HEK293 (cell line): ENCODE results near the gene UBE3B.

Experiments
- CTCF ChIA-PET: fragments of 350-600 bp; formaldehyde crosslinking; extraction: SDS; loops from one replicate; lab custom pipeline; 2021; ENCODE audit warnings: antibody characterized with exemption; lab: Yijun Ruan, JAX
- POLR2A ChIA-PET: fragments of 300-600 bp; formaldehyde crosslinking; extraction: SDS; loops from one replicate; lab custom pipeline; 2020; ENCODE audit warnings: antibody characterized with exemption, inconsistent platforms; lab: Yijun Ruan, JAX
- H3K27ac ChIP-seq: fragments of 200-500 bp; sonication (Bioruptor generic); 2 replicates; pipeline ENCODE4 v1.5.1; 2014; ENCODE audit warnings: low read depth, low read length, control low read depth, inconsistent platforms; ENCODE audit errors: extremely low read depth
- H3K36me3 ChIP-seq, 2 experiments: fragments of 200-500 bp in 1 of 2; sonication (Bioruptor generic) in 1 of 2; 1 replicate in 1 of 2; 2 replicates in 1 of 2; pipeline ENCODE4 v1.5.1; 2014 to 2017; ENCODE audit warnings: inconsistent platforms in 2 of 2, low read length in 2 of 2; ENCODE audit not compliant: control insufficient read depth in 2 of 2, insufficient read depth in 1 of 2
- H3K4me1 ChIP-seq: fragments of 200-500 bp; sonication (Bioruptor generic); 2 replicates; pipeline ENCODE4 v1.5.1; 2014; ENCODE audit warnings: mild to moderate bottlenecking, low read length, inconsistent platforms; ENCODE audit not compliant: control insufficient read depth, insufficient read depth
- H3K4me3 ChIP-seq: 2 replicates; pipeline ENCODE4 v1.5.1; 2011; ENCODE audit warnings: low read depth, mild to moderate bottlenecking, control low read depth, low read length, moderate library complexity
- H3K9me3 ChIP-seq: fragments of 200-500 bp; sonication (Bioruptor generic); 2 replicates; pipeline ENCODE4 v1.5.1; 2014; ENCODE audit warnings: low read depth, low read length, inconsistent platforms; ENCODE audit not compliant: control insufficient read depth, insufficient read depth
- ATF2 ChIP-seq: fragments of 450-650 bp; formaldehyde crosslinking; IDR thresholded peaks from 2 replicates; pipeline ENCODE4 v1.5.1; 2016; ENCODE audit warnings: missing biosample characterization, missing genetic modification characterization, low read depth
- GLIS1 ChIP-seq: fragments of 450-650 bp; formaldehyde crosslinking; IDR thresholded peaks from 2 replicates; pipeline ENCODE4 v1.5.1; 2016; ENCODE audit warnings: missing biosample characterization, missing genetic modification characterization
- SETDB1 ChIP-seq: IDR thresholded peaks from one replicate; pipeline ENCODE4 v1.6.1; 2017; ENCODE audit warnings: mild to moderate bottlenecking, low read length, moderate library complexity, mixed read lengths; ENCODE audit not compliant: insufficient read length
- ZBTB1 ChIP-seq: fragments of 450-650 bp; formaldehyde crosslinking; IDR thresholded peaks from 2 replicates; pipeline ENCODE4 v1.5.1; 2016; ENCODE audit warnings: missing biosample characterization, missing genetic modification characterization
- ZBTB17 ChIP-seq: fragments of 450-650 bp; formaldehyde crosslinking; IDR thresholded peaks from 2 replicates; pipeline ENCODE4 v1.5.1; 2016; ENCODE audit warnings: missing biosample characterization, missing genetic modification characterization
- ZBTB21 ChIP-seq: fragments of 450-650 bp; formaldehyde crosslinking; IDR thresholded peaks from 2 replicates; pipeline ENCODE4 v1.5.1; 2017; ENCODE audit warnings: missing biosample characterization, missing genetic modification characterization
- ZBTB7A ChIP-seq: fragments of 450-650 bp; formaldehyde crosslinking; IDR thresholded peaks from 2 replicates; pipeline ENCODE4 v1.5.1; 2016; ENCODE audit warnings: low read depth, missing biosample characterization, missing genetic modification characterization
- ZBTB8A ChIP-seq: fragments of 450-650 bp; formaldehyde crosslinking; IDR thresholded peaks from 2 replicates; pipeline ENCODE4 v1.5.1; 2016; ENCODE audit warnings: missing biosample characterization, missing genetic modification characterization
- ZFHX2 ChIP-seq: fragments of 450-650 bp; formaldehyde crosslinking; conservative IDR thresholded peaks from 2 replicates; pipeline ENCODE4 v1.5.1; 2016; ENCODE audit warnings: missing biosample characterization, missing genetic modification characterization
- ZFP41 ChIP-seq: fragments of 450-650 bp; formaldehyde crosslinking; IDR thresholded peaks from 2 replicates; pipeline ENCODE4 v1.5.1; 2016; ENCODE audit warnings: missing biosample characterization, missing genetic modification characterization, borderline replicate concordance
- ZIC2 ChIP-seq: fragments of 450-650 bp; formaldehyde crosslinking; IDR thresholded peaks from 2 replicates; pipeline ENCODE4 v1.5.1; 2016; ENCODE audit warnings: missing biosample characterization, missing genetic modification characterization
- ZNF16 ChIP-seq: fragments of 450-650 bp; formaldehyde crosslinking; IDR thresholded peaks from 2 replicates; pipeline ENCODE4 v1.5.1; 2016; ENCODE audit warnings: low read depth, missing biosample characterization, missing genetic modification characterization
- ZNF19 ChIP-seq: fragments of 450-650 bp; formaldehyde crosslinking; IDR thresholded peaks from 2 replicates; pipeline ENCODE4; 2016; ENCODE audit warnings: missing biosample characterization, missing genetic modification characterization, low read depth
- ZNF223 ChIP-seq: fragments of 450-650 bp; formaldehyde crosslinking; IDR thresholded peaks from 2 replicates; pipeline ENCODE4 v1.5.1; 2016; ENCODE audit warnings: missing biosample characterization, missing genetic modification characterization
- ZNF350 ChIP-seq: fragments of 450-650 bp; formaldehyde crosslinking; IDR thresholded peaks from 2 replicates; pipeline ENCODE4 v1.5.0; 2017; ENCODE audit warnings: missing biosample characterization, mild to moderate bottlenecking, missing genetic modification characterization
- ZNF555 ChIP-seq: fragments of 450-650 bp; formaldehyde crosslinking; conservative IDR thresholded peaks from 2 replicates; pipeline ENCODE4 v1.5.1; 2017; ENCODE audit warnings: missing biosample characterization, mild to moderate bottlenecking, missing genetic modification characterization, inconsistent platforms
- ZNF558 ChIP-seq: fragments of 450-650 bp; formaldehyde crosslinking; IDR thresholded peaks from 2 replicates; pipeline ENCODE4 v1.5.1; 2016; ENCODE audit warnings: missing biosample characterization, missing genetic modification characterization
- ZNF660 ChIP-seq: fragments of 450-650 bp; IDR thresholded peaks from 2 replicates; pipeline ENCODE4 v1.5.1; 2018; ENCODE audit warnings: missing biosample characterization, mild to moderate bottlenecking, missing genetic modification characterization
- ZNF76 ChIP-seq: fragments of 450-650 bp; formaldehyde crosslinking; IDR thresholded peaks from 2 replicates; pipeline ENCODE4; 2016; ENCODE audit warnings: low read depth, missing biosample characterization, missing genetic modification characterization, borderline replicate concordance
- ZNF777 ChIP-seq: fragments of 450-650 bp; formaldehyde crosslinking; IDR thresholded peaks from 2 replicates; pipeline ENCODE4 v1.5.1; 2017; ENCODE audit warnings: missing biosample characterization, missing genetic modification characterization, borderline replicate concordance
- ZNF791 ChIP-seq: fragments of 450-650 bp; formaldehyde crosslinking; IDR thresholded peaks from 2 replicates; pipeline ENCODE4 v1.5.1; 2016; ENCODE audit warnings: missing biosample characterization, missing genetic modification characterization
- ZNF792 ChIP-seq: fragments of 450-650 bp; formaldehyde crosslinking; IDR thresholded peaks from 2 replicates; pipeline ENCODE4 v1.5.1; 2016; ENCODE audit warnings: missing biosample characterization, missing genetic modification characterization
- ZSCAN16 ChIP-seq: fragments of 450-650 bp; formaldehyde crosslinking; IDR thresholded peaks from 2 replicates; pipeline ENCODE4 v1.5.1; 2016; ENCODE audit warnings: missing biosample characterization, missing genetic modification characterization
- ZXDB ChIP-seq: fragments of 450-650 bp; formaldehyde crosslinking; IDR thresholded peaks from 2 replicates; pipeline ENCODE4 v1.5.1; 2016; ENCODE audit warnings: missing biosample characterization, missing genetic modification characterization
- TF ChIP-seq, protein P1 (sequence below): fragments of 450-650 bp; formaldehyde crosslinking; IDR thresholded peaks from 2 replicates; pipeline ENCODE4 v1.5.1; 2016; ENCODE audit warnings: missing biosample characterization, missing genetic modification characterization

UBE3B gene

GRCh38 chr12:109462868-109463692, 14.4 kb upstream of the UBE3B start (continued):
- TF ChIP-seq, protein P1, sequence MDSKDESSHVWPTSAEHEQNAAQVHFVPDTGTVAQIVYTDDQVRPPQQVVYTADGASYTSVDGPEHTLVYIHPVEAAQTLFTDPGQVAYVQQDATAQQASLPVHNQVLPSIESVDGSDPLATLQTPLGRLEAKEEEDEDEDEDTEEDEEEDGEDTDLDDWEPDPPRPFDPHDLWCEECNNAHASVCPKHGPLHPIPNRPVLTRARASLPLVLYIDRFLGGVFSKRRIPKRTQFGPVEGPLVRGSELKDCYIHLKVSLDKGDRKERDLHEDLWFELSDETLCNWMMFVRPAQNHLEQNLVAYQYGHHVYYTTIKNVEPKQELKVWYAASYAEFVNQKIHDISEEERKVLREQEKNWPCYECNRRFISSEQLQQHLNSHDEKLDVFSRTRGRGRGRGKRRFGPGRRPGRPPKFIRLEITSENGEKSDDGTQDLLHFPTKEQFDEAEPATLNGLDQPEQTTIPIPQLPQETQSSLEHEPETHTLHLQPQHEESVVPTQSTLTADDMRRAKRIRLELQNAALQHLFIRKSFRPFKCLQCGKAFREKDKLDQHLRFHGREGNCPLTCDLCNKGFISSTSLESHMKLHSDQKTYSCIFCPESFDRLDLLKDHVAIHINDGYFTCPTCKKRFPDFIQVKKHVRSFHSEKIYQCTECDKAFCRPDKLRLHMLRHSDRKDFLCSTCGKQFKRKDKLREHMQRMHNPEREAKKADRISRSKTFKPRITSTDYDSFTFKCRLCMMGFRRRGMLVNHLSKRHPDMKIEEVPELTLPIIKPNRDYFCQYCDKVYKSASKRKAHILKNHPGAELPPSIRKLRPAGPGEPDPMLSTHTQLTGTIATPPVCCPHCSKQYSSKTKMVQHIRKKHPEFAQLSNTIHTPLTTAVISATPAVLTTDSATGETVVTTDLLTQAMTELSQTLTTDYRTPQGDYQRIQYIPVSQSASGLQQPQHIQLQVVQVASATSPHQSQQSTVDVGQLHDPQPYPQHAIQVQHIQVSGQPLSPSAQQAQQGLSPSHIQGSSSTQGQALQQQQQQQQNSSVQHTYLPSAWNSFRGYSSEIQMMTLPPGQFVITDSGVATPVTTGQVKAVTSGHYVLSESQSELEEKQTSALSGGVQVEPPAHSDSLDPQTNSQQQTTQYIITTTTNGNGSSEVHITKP = peak; percentile 55
- TF ChIP-seq ZBTB21 (tag by site-specific recombination) (0 out of 2 replicates have a peak, but pooled peaks have one; percentile 34), GLIS1 (tag by site-specific recombination) (peak; percentile 96), ZXDB (tag by site-specific recombination) (peak; percentile 49), ZBTB8A (tag by site-specific recombination) (no peak)

DNA sequence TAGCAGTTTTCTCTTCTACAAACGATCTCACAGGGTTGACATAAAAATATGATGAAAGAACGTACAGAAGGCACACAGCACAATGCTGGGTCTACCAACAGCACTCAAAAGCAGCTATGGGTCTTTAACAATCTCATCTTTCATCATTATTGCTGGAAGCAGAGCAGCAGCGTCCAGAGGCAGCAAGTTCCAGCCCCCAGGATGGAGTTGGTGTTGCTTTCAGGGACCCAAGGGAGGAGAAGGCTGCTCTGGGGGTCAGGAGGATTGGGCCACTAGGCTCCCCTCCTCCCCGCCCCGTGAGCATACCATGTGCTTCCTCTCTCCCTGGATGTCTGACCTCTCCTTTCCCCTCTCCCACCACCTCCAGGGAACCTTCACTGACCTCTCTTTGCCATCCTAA, 13.7 kb upstream of the UBE3B start:
- Histone ChIP-seq H3K4me1 (peaks cover 18% of the 10 kb centered on the region), H3K36me3 (peaks cover 0 to 49% of the 10 kb centered on the region in 2 experiments; a peak in 2 of 3 replicates), H3K9me3 (no peaks in the 10 kb centered on the region), H3K27ac (peak overlapping the region; percentile 24; the same call in 1 of the 2 replicates)
- POLR2A ChIA-PET = interaction anchor here (1.2 to 4.2 kb wide), 3 partner anchors 9 to 13 kb away, joined by 3 to 17 read pairs (median 3); partner anchors contain the start of genes KCTD10 and UBE3B
- no peak for TF ChIP-seq ZNF76 (tag by site-specific recombination)
- no peak for TF ChIP-seq ZBTB7A (tag by site-specific recombination)
- TF ChIP-seq ZNF350 (tag by site-specific recombination) = no peak
- no peak for TF ChIP-seq ZNF16 (tag by site-specific recombination)
- TF ChIP-seq ZNF791 (tag by site-specific recombination) = no peak
- no peak for TF ChIP-seq SETDB1
- TF ChIP-seq ZNF223 (tag by site-specific recombination) = no peak
- TF ChIP-seq ZNF660 (tag by site-specific recombination) = no peak
- no peak for TF ChIP-seq ZFHX2 (tag by site-specific recombination)
- no peak for TF ChIP-seq ZFP41 (tag by site-specific recombination)
- TF ChIP-seq ZIC2 = no peak
- no peak for TF ChIP-seq ZNF777
- no peak for TF ChIP-seq ZSCAN16 (tag by site-specific recombination)
- TF ChIP-seq ZNF558 (tag by site-specific recombination) = no peak
- TF ChIP-seq ZBTB17 (tag by site-specific recombination) = no peak
- TF ChIP-seq ZNF555 (tag by site-specific recombination) = no peak
- TF ChIP-seq ZNF19 (tag by site-specific recombination) = no peak
- TF ChIP-seq ATF2 = no peak
- TF ChIP-seq ZBTB1 (tag by site-specific recombination) = no peak
- TF ChIP-seq ZNF792 = no peak
- TF ChIP-seq, all 188 proteins: peak for 0
- CTCF ChIA-PET = interaction anchor here (0.7 to 5.3 kb wide), 3 partner anchors 30 to 62 kb away, joined by 3 to 27 read pairs (median 7); no protein-coding TSS in a partner anchor
- no peak overlapping the region for H3K4me3 ChIP-seq
